ENCODE measurements around the gene SCTR.

Gene SCTR

GRCh38 chr2:119432851-119433522 lies 91.3 kb downstream of the SCTR start:
- Histone ChIP-seq H3K27me3 (ENCODE audit: control insufficient read depth, insufficient read depth, low read length) (no peaks in the 10 kb centered on the region), H3K36me3 (ENCODE audit: control insufficient read depth, insufficient read depth, low read length) (no peaks in the 10 kb centered on the region), H3K4me2 (ENCODE audit: low read length) (peak overlapping the region; percentile 92), H3K4me1 (peaks cover 45% of the 10 kb centered on the region), H3K27ac (peak overlapping the region; percentile 100), H3K9me3 (ENCODE audit: control insufficient read depth, low read length) (no peaks in the 10 kb centered on the region), H3K9ac (peak overlapping the region; percentile 97), H2AFZ (no peak overlapping the region), H3K4me3 (ENCODE audit: low read depth, low read length) (peak overlapping the region; percentile 94), H3K79me2 (peaks cover 44% of the 10 kb centered on the region)
- TF ChIP-seq CTCF (IDR thresholded peaks at IDR 0.05): no peak

GRCh38 chr2:119431976-119432850 lies 92.1 kb downstream of the SCTR start:
- TF ChIP-seq CTCF (IDR thresholded peaks at IDR 0.05): no peak
- Histone ChIP-seq H3K4me2 (ENCODE audit: low read length) (peak overlapping the region; percentile 92), H3K9me3 (ENCODE audit: control insufficient read depth, low read length) (no peaks in the 10 kb centered on the region), H3K79me2 (peaks cover 44% of the 10 kb centered on the region), H3K9ac (peak overlapping the region; percentile 97), H3K27me3 (ENCODE audit: control insufficient read depth, insufficient read depth, low read length) (no peaks in the 10 kb centered on the region), H3K36me3 (ENCODE audit: control insufficient read depth, insufficient read depth, low read length) (no peaks in the 10 kb centered on the region), H3K4me3 (ENCODE audit: low read depth, low read length) (peak overlapping the region; percentile 94), H3K4me1 (peaks cover 53% of the 10 kb centered on the region), H2AFZ (peak overlapping the region; percentile 13), H3K27ac (peak overlapping the region; percentile 100)

GRCh38 chr2:119431155-119431975 lies 92.9 kb downstream of the SCTR start, which contains the start of gene TMEM37:
TSS of gene TMEM37 (plus strand) at chr2:119431854. CDS start at chr2:119431904, 50 bp downstream.
- peak within 1 kb of the TSS; percentile 65 for H2AFZ ChIP-seq
- peaks cover 61% of the 10 kb centered on the region for H3K4me1 ChIP-seq
- H3K27me3 ChIP-seq (ENCODE audit: control insufficient read depth, insufficient read depth, low read length): no peaks in the 10 kb centered on the region
- H3K9me3 ChIP-seq (ENCODE audit: control insufficient read depth, low read length): no peaks in the 10 kb centered on the region
- peak within 1 kb of the TSS; percentile 100 for H3K27ac ChIP-seq
- H3K79me2 ChIP-seq: peaks cover 42% of the 10 kb centered on the region
- TF ChIP-seq CTCF (IDR thresholded peaks at IDR 0.05): no peak
- H3K4me3 ChIP-seq (ENCODE audit: low read depth, low read length): peak within 1 kb of the TSS; percentile 96
- peak within 1 kb of the TSS; percentile 99 for H3K9ac ChIP-seq
- peak within 1 kb of the TSS; percentile 92 for H3K4me2 ChIP-seq (ENCODE audit: low read length)
- no peaks in the 10 kb centered on the region for H3K36me3 ChIP-seq (ENCODE audit: control insufficient read depth, insufficient read depth, low read length)

GRCh38 chr2:119430023-119430498 lies 94.2 kb downstream of the SCTR start:
- peaks cover 32% of the 10 kb centered on the region for H3K79me2 ChIP-seq
- no peaks in the 10 kb centered on the region for H3K27me3 ChIP-seq (ENCODE audit: control insufficient read depth, insufficient read depth, low read length)
- H3K4me3 ChIP-seq (ENCODE audit: low read depth, low read length): peak overlapping the region; percentile 96
- no peaks in the 10 kb centered on the region for H3K36me3 ChIP-seq (ENCODE audit: control insufficient read depth, insufficient read depth, low read length)
- no peak for TF ChIP-seq CTCF (IDR thresholded peaks at IDR 0.05)
- peak overlapping the region; percentile 100 for H3K27ac ChIP-seq
- no peak overlapping the region for H2AFZ ChIP-seq
- no peaks in the 10 kb centered on the region for H3K9me3 ChIP-seq (ENCODE audit: control insufficient read depth, low read length)
- peak overlapping the region; percentile 80 for H3K4me2 ChIP-seq (ENCODE audit: low read length)
- peaks cover 57% of the 10 kb centered on the region for H3K4me1 ChIP-seq
- peak overlapping the region; percentile 99 for H3K9ac ChIP-seq

Data from parathyroid adenoma (tissue), 2 donors.